MG63 (cell line): ENCODE data around the gene PBX2. TPM values are rescaled to one million over a fixed set of nuclear protein-coding genes. Genes with fewer than 3 reads are reported as not detected.
"Not testable (repeated sequence)": the region's sequence is repeated elsewhere in the genome, so short reads cannot be mapped to it uniquely, and the experiment has no call there.

ENCODE experiments used
- DNase-seq: peaks from one replicate; pipeline ENCODE4 v3.0.0-alpha.2; 2020
- H3K27me3 ChIP-seq: fragments of 250-450 bp; sonication (Bioruptor Pico); 2 replicates; pipeline ENCODE4 v1.5.1; 2020; ENCODE audit warnings: mild to moderate bottlenecking, moderate library complexity
- H3K36me3 ChIP-seq: fragments of 250-450 bp; sonication (Bioruptor Pico); 2 replicates; pipeline ENCODE4 v1.5.1; 2020; ENCODE audit warnings: mild to moderate bottlenecking, moderate library complexity
- H3K4me3 ChIP-seq: fragments of 250-450 bp; sonication (Bioruptor Pico); 2 replicates; pipeline ENCODE4 v1.5.1; 2020; ENCODE audit warnings: mild to moderate bottlenecking, moderate library complexity
- H3K9me3 ChIP-seq: fragments of 250-450 bp; sonication (Bioruptor Pico); 2 replicates; pipeline ENCODE4 v1.5.1; 2020; ENCODE audit warnings: mild to moderate bottlenecking, moderate library complexity
- total RNA-seq: library from RNA; depleted of rRNA; stranded (reverse); fragments of >200 nt; shearing (Covaris generic); gene quantifications from 2 replicates; pipeline ENCODE4 v1.2.3, GENCODE V29; 2014; ENCODE audit warnings: low replicate concordance; rRNA removed

PBX2 gene
- total RNA-seq, 1 experiment from 2014 or later: 10.9 TPM

- Histone ChIP-seq H3K36me3 (no peaks in the 10 kb centered on the region), H3K4me3 (no peak overlapping the region), H3K9me3 (no peaks in the 10 kb centered on the region), H3K27me3 (no peaks in the 10 kb centered on the region)
- DNase-seq: no peak
Observed at GRCh38 chr6:32149092-32149755, 40.8 kb downstream of the PBX2 start.

GRCh38 chr6:32148289-32149091, 41.5 kb downstream of the PBX2 start:
- Histone ChIP-seq H3K27me3 (no peaks in the 10 kb centered on the region), H3K4me3 (no peak overlapping the region), H3K36me3 (no peaks in the 10 kb centered on the region), H3K9me3 (no peaks in the 10 kb centered on the region)
- no peak for DNase-seq

GRCh38 chr6:32147401-32148132, 42.4 kb downstream of the PBX2 start:
- no peaks in the 10 kb centered on the region for H3K36me3 ChIP-seq
- no peak overlapping the region for H3K4me3 ChIP-seq
- H3K9me3 ChIP-seq: no peaks in the 10 kb centered on the region
- no peak for DNase-seq
- H3K27me3 ChIP-seq: no peaks in the 10 kb centered on the region

GRCh38 chr6:32146687-32147086, 43.3 kb downstream of the PBX2 start:
- no peak overlapping the region for H3K4me3 ChIP-seq
- no peaks in the 10 kb centered on the region for H3K9me3 ChIP-seq
- no peak for DNase-seq
- H3K36me3 ChIP-seq: no peaks in the 10 kb centered on the region
- H3K27me3 ChIP-seq: no peaks in the 10 kb centered on the region

- Histone ChIP-seq H3K36me3 (no peaks in the 10 kb centered on the region), H3K9me3 (no peaks in the 10 kb centered on the region), H3K27me3 (no peaks in the 10 kb centered on the region), H3K4me3 (no peak overlapping the region)
- DNase-seq: no peak
Observed at GRCh38 chr6:32146287-32146686, 43.7 kb downstream of the PBX2 start.

GRCh38 chr6:32144238-32144637, 45.8 kb downstream of the PBX2 start:
- H3K36me3 ChIP-seq, H3K4me3 ChIP-seq, H3K27me3 ChIP-seq, DNase-seq, H3K9me3 ChIP-seq: not testable (repeated sequence)

GRCh38 chr6:32140420-32141046, 49.5 kb downstream of the PBX2 start:
- Histone ChIP-seq H3K27me3 (no peaks in the 10 kb centered on the region), H3K9me3 (no peaks in the 10 kb centered on the region), H3K4me3 (no peak overlapping the region), H3K36me3 (no peaks in the 10 kb centered on the region)
- no peak for DNase-seq

- Histone ChIP-seq H3K4me3 (no peak overlapping the region), H3K9me3 (no peaks in the 10 kb centered on the region), H3K27me3 (no peaks in the 10 kb centered on the region), H3K36me3 (no peaks in the 10 kb centered on the region)
- DNase-seq: no peak
Observed at GRCh38 chr6:32139590-32139989, 50.4 kb downstream of the PBX2 start.

GRCh38 chr6:32137454-32137853, 52.5 kb downstream of the PBX2 start:
- no peaks in the 10 kb centered on the region for H3K27me3 ChIP-seq
- H3K9me3 ChIP-seq: no peaks in the 10 kb centered on the region
- H3K4me3 ChIP-seq: no peak overlapping the region
- no peak for DNase-seq
- H3K36me3 ChIP-seq: no peaks in the 10 kb centered on the region

Other genes with a start within 250 kb of the PBX2 start
- 2.2 and 6.9 TPM in 2 replicates for gene CFB, start 244.1 kb downstream of the PBX2 start, total RNA-seq
- 111 and 131 TPM in 2 replicates for gene NELFE, start 231.2 kb downstream of the PBX2 start, total RNA-seq
- 22.9 and 25.2 TPM in 2 replicates for gene SKIC2, start 231.0 kb downstream of the PBX2 start, total RNA-seq
- gene DXO, start 218.1 kb downstream of the PBX2 start, total RNA-seq: 9.8 and 13.7 TPM in 2 replicates
- gene C4A, start 208.1 kb downstream of the PBX2 start, total RNA-seq: 0.26 TPM in 1 of 2 replicates, not detected in the other
- 0.26 and 0.81 TPM in 2 replicates for gene C4B, start 175.4 kb downstream of the PBX2 start, total RNA-seq
- not detected in 2 replicates for gene CYP21A2, start 151.8 kb downstream of the PBX2 start, total RNA-seq
- gene TNXB, start 80.9 kb downstream of the PBX2 start, total RNA-seq: 0.44 and 3.6 TPM in 2 replicates
- gene ATF6B, start 62.0 kb downstream of the PBX2 start, total RNA-seq: 2.9 and 7.5 TPM in 2 replicates
- 4.0 and 13.0 TPM in 2 replicates for gene FKBPL, start 59.9 kb downstream of the PBX2 start, total RNA-seq
- not detected in 2 replicates for gene PRRT1, start 38.3 kb downstream of the PBX2 start, total RNA-seq
- gene PPT2, start 36.1 kb downstream of the PBX2 start, total RNA-seq: 2.9 and 5.9 TPM in 2 replicates
- 1.0 and 2.8 TPM in 2 replicates for gene EGFL8, start 25.6 kb downstream of the PBX2 start, total RNA-seq
- gene AGPAT1, start 14.1 kb downstream of the PBX2 start, total RNA-seq: 22.8 and 24.8 TPM in 2 replicates
- gene RNF5, start 11.8 kb downstream of the PBX2 start, total RNA-seq: 28.7 and 38.3 TPM in 2 replicates
- 1.4 TPM in 1 of 2 replicates, not detected in the other for gene AGER, start 5.9 kb downstream of the PBX2 start, total RNA-seq
- 0.10 and 0.20 TPM in 2 replicates for gene GPSM3, start 2.4 kb upstream of the PBX2 start, total RNA-seq
- gene NOTCH4, start 33.9 kb upstream of the PBX2 start, total RNA-seq: 0.25 TPM in 1 of 2 replicates, not detected in the other
- gene TSBP1, start 181.7 kb upstream of the PBX2 start, total RNA-seq: not detected in 2 replicates
- not detected in 2 replicates for gene BTNL2, start 217.0 kb upstream of the PBX2 start, total RNA-seq
- not detected in 2 replicates for gene HLA-DRA, start 249.7 kb upstream of the PBX2 start, total RNA-seq